Mucosa of descending colon (tissue), 3 donors: ENCODE data around the gene CARD19. TPM values are rescaled to one million over a fixed set of nuclear protein-coding genes. Genes with fewer than 3 reads are reported as not detected.

Experiments used
- ATAC-seq: fragments of 200-7000 bp; cut with Tn5 transposase; one replicate; pipeline ENCODE4 v1.9.1; 2020; ENCODE audit warnings: mild to moderate bottlenecking, moderate library complexity
- DNase-seq, 3 donors: peaks; one replicate each; pipeline ENCODE4 v3.0.0-alpha.2; 2020
- H3K36me3 ChIP-seq: fragments of 200-600 bp; one replicate; pipeline ENCODE4 v1.8.0; 2021; ENCODE audit warnings: low read depth, mild to moderate bottlenecking
- H3K4me1 ChIP-seq: fragments of 200-600 bp; one replicate; pipeline ENCODE4 v1.8.0; 2021; ENCODE audit warnings: low read depth, mild to moderate bottlenecking
- H3K4me3 ChIP-seq: fragments of 200-600 bp; one replicate; pipeline ENCODE4 v1.8.0; 2021; ENCODE audit warnings: mild to moderate bottlenecking
- H3K9me3 ChIP-seq: fragments of 200-600 bp; one replicate; pipeline ENCODE4 v1.8.0; 2021; ENCODE audit warnings: mild to moderate bottlenecking
- intact Hi-C, 2 donors: fragments of 100-400 bp; cut with DNase I in 1 of 2; cut with micrococcal nuclease in 1 of 2; formaldehyde crosslinking; loops; one replicate each; pipeline versions ENCODE4 v1.11.0 to v1.11.1; 2022; cut with DNase I, micrococcal nuclease
- total RNA-seq, 3 donors: library from RNA; stranded (reverse); fragmentation: NEBNext Ultra II Directional in 2 of 3; extraction: Animal tissue kit (Norgen Biotek cat#: 25700) in 2 of 3; gene quantifications; one replicate each; pipeline versions ENCODE4 v1.2.1 to v1.2.4, GENCODE V29; 2021 to 2023
- TF ChIP-seq, protein P1 (sequence below): fragments of 200-600 bp; IDR thresholded peaks from one replicate; pipeline ENCODE4 v1.8.0; 2022; ENCODE audit warnings: antibody characterized with exemption, mild to moderate bottlenecking
- donor health status: DM: no; HTN: no; CAD: no; lungs with moderate emphysema.
- donor health status: DM: no; HTN: no; CAD: no.
- donor health status: DM: no; HTN: yes; CAD: no.

The CARD19 gene
- total RNA-seq, 3 donors from 2014 or later: 39.1 to 47.8 (median 44.2) TPM

DNA sequence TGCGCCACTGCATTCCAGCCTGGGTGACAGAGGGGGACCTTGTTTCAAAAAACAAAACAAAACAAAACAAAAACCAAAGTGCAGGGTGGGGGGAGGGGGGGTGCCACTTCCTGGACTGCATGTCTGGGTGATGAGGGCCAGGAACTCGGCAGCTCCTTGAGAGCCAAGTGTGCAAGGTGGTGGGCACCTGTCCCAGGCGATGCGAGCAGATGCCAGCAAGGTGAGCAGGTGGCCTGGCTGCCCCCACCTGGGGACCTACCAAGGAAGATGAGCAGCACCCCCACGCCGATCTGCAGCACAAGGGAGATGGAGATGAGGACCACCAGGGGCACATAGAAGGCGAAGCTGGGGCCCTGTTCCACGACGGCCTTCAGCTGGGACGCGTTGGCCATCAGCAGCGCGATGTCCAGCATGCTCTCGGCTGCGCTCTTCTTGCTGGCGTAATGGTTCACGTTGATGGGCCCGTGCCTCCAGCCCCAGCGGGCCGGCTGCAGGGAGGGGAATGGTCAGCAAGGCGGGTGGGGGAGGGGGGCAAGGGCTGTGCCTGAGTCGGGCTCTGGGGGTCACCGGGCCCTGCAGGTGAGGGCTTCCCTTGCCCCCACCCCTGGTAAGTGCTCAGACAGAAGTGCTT is 30.2 kb downstream of the CARD19 start:
- intact Hi-C loops: no loop called here
- Histone ChIP-seq H3K4me3 (no peak overlapping the region), H3K4me1 (no peaks in the 10 kb centered on the region), H3K36me3 (no peaks in the 10 kb centered on the region), H3K9me3 (no peaks in the 10 kb centered on the region)
- TF ChIP-seq, protein P1, sequence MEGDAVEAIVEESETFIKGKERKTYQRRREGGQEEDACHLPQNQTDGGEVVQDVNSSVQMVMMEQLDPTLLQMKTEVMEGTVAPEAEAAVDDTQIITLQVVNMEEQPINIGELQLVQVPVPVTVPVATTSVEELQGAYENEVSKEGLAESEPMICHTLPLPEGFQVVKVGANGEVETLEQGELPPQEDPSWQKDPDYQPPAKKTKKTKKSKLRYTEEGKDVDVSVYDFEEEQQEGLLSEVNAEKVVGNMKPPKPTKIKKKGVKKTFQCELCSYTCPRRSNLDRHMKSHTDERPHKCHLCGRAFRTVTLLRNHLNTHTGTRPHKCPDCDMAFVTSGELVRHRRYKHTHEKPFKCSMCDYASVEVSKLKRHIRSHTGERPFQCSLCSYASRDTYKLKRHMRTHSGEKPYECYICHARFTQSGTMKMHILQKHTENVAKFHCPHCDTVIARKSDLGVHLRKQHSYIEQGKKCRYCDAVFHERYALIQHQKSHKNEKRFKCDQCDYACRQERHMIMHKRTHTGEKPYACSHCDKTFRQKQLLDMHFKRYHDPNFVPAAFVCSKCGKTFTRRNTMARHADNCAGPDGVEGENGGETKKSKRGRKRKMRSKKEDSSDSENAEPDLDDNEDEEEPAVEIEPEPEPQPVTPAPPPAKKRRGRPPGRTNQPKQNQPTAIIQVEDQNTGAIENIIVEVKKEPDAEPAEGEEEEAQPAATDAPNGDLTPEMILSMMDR: no peak
- ATAC-seq (no peak), DNase-seq (peak in 2 of 3 donors; percentile 26 to 47)

DNA sequence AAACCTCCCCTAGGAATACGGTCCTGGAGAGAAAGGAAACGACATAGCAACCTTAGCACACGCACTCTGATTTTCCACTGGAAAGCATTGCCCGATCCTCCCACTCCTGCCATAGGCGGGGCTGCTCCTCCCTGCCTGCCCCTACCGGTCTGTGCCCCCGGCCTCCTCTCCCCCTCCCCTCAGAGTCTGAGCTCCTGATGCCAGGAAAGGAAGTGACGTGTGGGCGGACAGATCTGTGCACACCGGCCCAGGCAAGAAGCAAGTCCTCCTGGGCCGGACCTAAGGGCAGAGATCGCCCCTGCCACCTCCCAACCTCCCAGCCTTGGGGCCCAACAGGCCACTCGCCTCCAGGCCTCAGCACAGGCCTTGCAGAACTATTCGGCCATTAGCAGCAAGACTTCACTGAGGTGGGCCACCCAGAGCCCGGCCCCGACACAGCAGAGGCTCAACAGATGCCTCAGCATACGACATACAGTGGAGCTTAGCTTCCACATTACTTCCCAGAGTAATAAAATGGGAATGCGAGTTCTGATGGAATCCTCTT is 30.9 kb downstream of the CARD19 start:
- H3K4me3 ChIP-seq: no peak overlapping the region
- peak in 2 of 3 donors; percentile 29 to 59 for DNase-seq

DNA sequence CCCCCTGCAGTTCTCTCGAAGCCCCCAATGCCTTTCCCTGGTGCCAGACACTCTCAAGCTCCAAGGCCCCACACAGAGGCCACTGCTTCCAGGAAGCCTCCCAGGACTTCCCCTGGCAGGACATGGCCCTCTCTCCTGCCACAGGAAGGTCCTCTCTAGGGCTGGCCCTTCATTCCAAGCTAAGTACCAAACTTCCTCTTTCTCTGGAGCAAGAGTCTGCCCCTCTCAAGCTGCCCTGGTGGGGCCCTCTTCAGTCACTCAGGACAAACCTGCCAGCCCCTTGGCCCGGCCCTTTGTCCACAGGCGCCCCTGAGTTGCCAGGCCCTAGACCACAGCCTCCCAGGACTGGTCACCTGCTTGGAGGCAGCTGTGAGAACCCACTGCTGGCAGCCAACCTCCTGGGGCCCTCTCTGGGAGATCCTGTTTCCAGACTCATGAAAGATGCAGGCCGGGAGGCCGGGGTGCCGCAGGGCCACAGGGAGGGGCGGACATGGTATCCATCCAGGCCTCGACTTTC is 31.4 kb downstream of the CARD19 start:
- ATAC-seq (peak; percentile 10), DNase-seq (peak in 2 of 3 donors; percentile 41 to 48)
- Histone ChIP-seq H3K36me3 (no peaks in the 10 kb centered on the region), H3K4me3 (no peak overlapping the region), H3K4me1 (peaks cover 5% of the 10 kb centered on the region), H3K9me3 (no peaks in the 10 kb centered on the region)
- intact Hi-C loops: no loop called here
- TF ChIP-seq, protein P1: no peak

More for the DNA sequence above, 30.9 kb downstream of the CARD19 start:
- intact Hi-C loops: no loop called here
- ATAC-seq: no peak
- H3K36me3 ChIP-seq: no peaks in the 10 kb centered on the region
- TF ChIP-seq, protein P1: no peak
- H3K9me3 ChIP-seq: no peaks in the 10 kb centered on the region
- H3K4me1 ChIP-seq: no peaks in the 10 kb centered on the region

DNA sequence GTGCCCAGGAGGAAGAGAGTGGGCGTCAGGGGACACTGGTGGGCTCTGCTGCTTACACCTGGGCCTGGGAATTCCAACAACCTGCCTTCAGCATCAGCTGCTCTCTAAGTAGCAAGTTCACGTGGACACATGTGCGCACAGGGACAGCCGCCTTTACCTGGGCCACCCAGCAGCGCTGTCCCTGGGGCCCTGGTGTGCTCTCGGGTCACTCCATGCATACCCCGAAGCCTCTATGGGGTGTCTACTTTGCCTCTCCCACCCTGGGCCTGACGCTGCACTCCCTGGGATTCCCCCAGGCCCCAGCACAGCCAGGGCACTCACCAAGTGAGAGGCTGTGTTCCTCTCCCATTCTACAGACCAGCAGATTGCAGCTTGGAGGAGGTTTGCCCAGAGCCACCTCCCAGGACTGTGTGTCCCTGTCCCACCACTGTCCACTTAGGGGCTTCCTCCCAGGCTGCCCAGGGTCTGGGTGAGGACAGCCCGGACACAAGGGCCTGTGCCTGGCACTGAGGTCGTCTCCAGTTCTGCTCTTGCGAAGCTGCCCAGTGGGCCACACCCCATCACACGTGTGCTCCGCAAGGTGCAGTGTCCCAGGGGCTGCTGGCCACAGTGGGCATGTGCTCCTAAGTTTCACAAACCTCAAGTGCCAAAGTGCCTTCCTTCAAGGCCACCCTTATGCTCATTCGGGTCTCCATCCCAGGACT is 32.1 kb downstream of the CARD19 start:
- peaks cover 12% of the 10 kb centered on the region for H3K4me1 ChIP-seq
- no peaks in the 10 kb centered on the region for H3K36me3 ChIP-seq
- ATAC-seq (no peak), DNase-seq (peak in 2 of 3 donors; percentile 23 to 44)
- no peak overlapping the region for H3K4me3 ChIP-seq
- H3K9me3 ChIP-seq: no peaks in the 10 kb centered on the region
- intact Hi-C loops: no loop called here
- TF ChIP-seq, protein P1: no peak

DNA sequence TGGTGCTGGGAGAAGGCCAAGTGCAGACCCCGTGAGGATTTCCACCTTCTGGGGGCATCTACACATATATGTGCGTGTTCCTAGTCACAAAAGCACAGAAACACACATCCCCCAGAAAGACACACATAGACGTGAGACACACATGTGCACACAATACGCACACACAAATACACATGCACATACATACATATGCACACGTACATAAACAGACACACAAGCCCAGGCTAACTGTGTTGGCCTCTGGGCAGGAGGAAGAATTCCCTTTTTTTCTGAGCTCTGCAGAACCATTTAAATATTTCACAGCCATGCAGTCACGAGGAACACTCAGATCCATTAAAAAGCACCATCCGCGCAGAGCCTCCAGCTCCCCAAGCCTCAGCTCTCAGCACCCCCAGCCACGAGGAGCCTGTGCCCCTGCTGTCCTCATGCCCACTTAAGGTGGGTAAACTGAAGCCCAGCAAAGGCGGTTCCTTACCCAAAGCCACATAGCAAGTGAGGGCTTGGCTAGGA is 32.8 kb downstream of the CARD19 start:
- intact Hi-C loops: no loop called here
- peaks cover 15% of the 10 kb centered on the region for H3K4me1 ChIP-seq
- no peak overlapping the region for H3K4me3 ChIP-seq
- ATAC-seq (no peak), DNase-seq (no peak)
- no peaks in the 10 kb centered on the region for H3K9me3 ChIP-seq
- TF ChIP-seq, protein P1: no peak
- H3K36me3 ChIP-seq: no peaks in the 10 kb centered on the region
